KG1 (cell line): ENCODE measurements around the gene MYL3.
"Not testable (repeated sequence)": the region's sequence is repeated elsewhere in the genome, so short reads cannot be mapped to it uniquely, and the experiment has no call there.

Experiments used
- DNase-seq: peaks from one replicate; lab custom pipeline; 2025; lab: John Stamatoyannopoulos, UW

MYL3 gene

DNA sequence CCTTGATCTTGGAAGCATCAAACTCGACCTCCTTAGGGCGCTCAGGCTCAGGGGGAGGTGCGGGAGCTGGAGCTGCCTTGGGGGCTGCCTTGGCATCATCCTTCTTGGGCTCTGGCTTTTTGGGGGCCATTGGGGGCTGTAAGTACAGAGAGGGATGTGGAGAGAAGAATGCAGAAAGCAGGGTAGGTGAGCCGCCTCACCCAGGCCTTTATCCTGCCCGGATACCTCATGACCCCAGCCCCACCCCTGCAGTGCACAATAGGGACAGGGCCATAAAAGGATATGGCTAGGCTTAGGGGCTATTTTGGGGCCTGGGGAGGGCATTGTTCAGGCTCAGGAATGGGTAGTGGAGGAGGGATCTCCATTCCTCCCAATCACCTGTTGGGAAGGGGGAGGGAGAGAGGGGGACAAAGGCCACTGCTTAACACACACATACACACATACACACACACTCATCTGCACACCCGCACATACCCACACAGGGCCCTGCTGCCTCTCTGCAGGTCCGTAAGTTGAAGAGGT, at the start of gene MYL3:
TSS of gene MYL3 (minus strand) at position 184 of the 522 bp plus-strand sequence. CDS start at position 130, 54 bp downstream.
- DNase-seq, result no peak

- no peak for DNase-seq
Measured at GRCh38 chr3:46912986-46913385, 49.7 kb upstream of the MYL3 start.

- DNase-seq, result not testable (repeated sequence)
Measured at GRCh38 chr3:46910914-46911313, 47.7 kb upstream of the MYL3 start.

- DNase-seq, result no peak
Measured at GRCh38 chr3:46910166-46910760, 47.0 kb upstream of the MYL3 start.

GRCh38 chr3:46909535-46910161, 46.4 kb upstream of the MYL3 start:
- DNase-seq, result peak; percentile 55

DNA sequence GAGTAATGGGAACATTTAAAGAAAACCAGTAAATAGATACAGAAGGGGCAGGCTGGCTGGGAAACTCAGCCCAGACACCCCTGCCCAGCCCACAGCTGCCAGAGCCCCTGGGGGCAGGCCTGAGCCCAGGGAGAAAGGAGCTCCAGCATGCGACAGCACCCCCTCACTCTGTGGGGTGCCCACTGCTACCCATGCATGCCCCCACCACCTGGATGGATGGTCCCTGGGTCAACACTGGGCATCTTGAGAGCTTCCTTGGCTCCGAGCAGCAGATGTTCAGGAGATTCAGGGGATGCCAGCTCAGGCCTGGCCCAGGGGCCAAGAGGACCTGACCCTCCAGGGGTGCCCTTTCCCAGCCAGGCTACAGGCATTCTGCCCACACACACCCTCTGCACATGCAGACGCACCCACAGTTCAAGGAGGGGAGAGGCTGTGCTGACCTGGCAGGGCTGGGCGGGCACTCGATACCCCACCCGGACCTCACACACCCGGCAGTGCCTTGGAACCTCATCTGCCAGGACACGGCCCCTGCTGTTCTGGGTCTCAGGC, 45.8 kb upstream of the MYL3 start:
- DNase-seq, result no peak

- no peak for DNase-seq
Measured at GRCh38 chr3:46908294-46908985, 45.2 kb upstream of the MYL3 start.

- DNase-seq, result no peak
Measured at GRCh38 chr3:46907960-46908293, 44.7 kb upstream of the MYL3 start.

GRCh38 chr3:46907271-46907670, 44.0 kb upstream of the MYL3 start:
- DNase-seq, result no peak

DNA sequence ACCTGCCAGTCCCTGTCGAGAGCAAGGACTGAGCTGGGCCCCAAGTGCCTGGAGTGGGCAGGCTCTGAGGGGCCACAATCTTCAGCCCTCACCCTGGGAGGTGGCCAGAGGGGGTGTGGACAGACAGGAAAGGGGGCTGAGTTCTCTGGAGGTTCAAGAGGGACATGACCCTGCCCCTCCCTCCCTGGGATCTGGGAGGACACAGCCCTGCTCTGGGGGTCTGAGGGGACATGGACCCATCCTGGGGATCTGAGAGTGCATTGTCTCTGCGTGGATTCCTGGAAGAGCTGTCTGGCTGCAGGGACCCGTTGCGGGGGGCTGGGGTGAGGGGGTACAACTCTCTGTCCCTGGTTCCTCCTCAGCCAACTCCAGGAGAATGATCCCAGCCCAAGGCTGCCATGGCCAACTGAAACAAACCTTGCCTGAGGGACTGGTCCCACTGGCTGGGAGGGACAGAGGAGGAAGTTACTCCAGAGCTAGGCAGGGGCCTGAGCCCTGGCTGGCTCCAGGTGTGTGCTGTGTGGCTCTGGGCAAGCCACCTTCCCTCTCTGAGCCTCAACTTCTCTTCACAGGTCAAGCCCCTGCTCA, 43.3 kb upstream of the MYL3 start:
- DNase-seq, result no peak

- DNase-seq, result no peak
Measured at GRCh38 chr3:46905661-46906451, 42.6 kb upstream of the MYL3 start.

DNA sequence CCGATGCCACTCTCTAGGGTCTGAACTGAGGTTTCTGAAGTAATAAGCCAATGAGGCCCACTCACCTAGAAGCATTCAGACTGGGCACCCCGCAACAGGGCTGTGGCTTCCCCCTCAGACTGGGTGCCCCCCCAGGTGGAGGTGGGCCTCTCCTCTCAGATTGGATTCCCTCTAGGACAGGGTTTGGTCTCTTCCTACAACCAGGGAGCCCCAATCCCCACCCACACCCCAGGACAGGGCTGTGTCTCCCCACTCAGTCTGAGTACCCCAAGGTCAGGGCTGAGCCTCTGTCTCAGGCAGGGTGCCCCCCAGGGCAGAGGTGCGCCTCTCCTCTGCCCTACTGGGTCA, 41.9 kb upstream of the MYL3 start:
- DNase-seq, result no peak

GRCh38 chr3:46904303-46905212, 41.3 kb upstream of the MYL3 start:
- no peak for DNase-seq

DNA sequence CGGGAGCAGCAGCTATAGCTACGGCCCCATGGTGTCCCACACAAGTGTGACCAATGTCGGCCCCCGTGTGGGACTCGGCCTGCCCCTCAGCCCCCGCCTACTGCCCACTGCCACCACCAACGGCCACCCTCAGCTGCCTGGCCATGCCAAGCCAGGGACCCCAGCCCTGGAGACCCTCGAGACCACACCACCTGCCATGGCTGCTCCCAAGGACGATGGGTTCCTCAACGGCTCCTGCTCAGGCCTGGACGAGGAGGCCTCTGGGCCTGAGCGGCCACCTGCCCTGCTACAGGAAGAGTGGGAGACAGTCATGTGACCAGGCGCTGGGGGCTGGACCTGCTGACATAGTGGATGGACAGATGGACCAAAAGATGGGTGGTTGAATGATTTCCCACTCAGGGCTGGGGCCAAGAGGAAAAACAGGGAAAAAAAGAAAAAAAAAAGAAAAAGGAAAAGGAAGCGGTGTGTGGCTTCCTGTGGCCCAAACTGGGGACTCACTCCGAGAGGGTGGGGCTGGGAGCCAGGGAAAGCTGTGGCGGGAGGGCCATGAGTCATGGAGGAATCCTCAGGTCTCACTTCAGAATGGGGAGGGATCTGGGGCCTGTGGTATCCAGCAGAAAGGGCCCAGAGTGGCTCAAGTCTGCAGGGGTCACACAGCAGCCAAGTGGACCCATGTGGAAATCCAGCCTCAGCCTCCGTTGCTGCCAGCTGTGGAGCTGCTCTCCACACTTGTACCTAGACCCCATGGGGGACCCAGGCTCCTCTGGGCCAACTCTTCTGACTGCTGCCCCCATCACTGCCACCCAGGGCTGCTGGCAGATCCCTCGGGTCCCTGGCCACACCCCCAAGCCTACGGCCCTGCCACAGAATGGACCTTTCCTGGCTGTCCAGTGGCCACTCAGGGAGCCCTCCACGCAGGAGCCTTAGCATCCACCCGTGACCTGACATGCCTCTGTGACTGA, 40.4 kb upstream of the MYL3 start:
- no peak for DNase-seq

- no peak for DNase-seq
Measured at GRCh38 chr3:46902188-46902631, 39.0 kb upstream of the MYL3 start.

- DNase-seq, result no peak
Measured at GRCh38 chr3:46901591-46902187, 38.4 kb upstream of the MYL3 start.

- no peak for DNase-seq
Measured at GRCh38 chr3:46901061-46901460, 37.8 kb upstream of the MYL3 start.

DNA sequence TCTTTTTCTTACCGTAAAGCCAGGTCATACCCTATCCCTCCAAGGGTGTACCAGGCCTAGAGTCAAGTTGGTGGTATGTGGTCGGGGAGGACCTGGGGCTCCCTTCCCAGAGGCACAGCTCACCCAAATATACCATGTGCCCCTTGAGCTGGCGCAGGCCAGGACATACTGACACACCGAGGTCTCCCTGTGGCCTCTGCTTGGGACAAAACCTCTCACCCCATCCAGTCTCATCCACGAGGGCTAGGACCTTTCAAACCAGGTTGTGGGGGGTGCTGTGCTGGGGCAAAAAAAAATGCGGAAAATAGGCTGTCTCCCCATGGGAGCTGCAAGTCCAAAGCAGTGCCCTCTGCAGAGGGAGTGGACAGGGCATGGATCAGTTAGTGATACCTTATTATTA, 37.1 kb upstream of the MYL3 start:
- DNase-seq, result no peak

GRCh38 chr3:46900007-46900292, 36.7 kb upstream of the MYL3 start:
- DNase-seq, result no peak
